ENCODE measurements around the gene UGT1A10. TPM values are rescaled to one million over a fixed set of nuclear protein-coding genes. Genes with fewer than 3 reads are reported as not detected.

The UGT1A10 gene
- total and polyA plus RNA-seq, 2 of the 13 experiments (the other 11 are each of a cell fraction or from before 2014, with no cell fraction given), result not detected

DNA sequence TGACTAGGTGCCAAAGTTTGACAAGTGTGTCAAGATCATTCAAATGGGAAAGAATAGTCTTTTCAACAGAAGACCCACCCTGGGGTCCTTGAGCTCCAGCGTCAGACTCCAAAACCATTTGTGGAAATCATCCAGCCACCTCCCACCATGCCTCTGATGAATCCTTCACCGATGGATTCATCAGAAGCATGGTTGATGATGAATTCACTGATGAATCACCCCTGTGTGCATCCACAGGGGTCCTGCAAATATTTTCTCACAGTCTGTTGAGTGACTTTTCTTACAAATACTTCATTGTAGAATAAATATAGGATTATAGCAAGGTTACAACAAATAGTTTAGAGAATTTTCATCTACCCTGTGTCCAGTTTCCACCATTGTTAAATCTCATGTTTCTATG lies 39.8 kb downstream of the UGT1A10 start:
- POLR2A ChIA-PET, result no interaction called here
- CTCF ChIA-PET (ENCODE audit: low intra/inter-chr PET ratio, low total read pairs), result no interaction called here
- H2AFZ ChIP-seq (ENCODE audit: low read length), result no peak overlapping the region
- H3K79me2 ChIP-seq (ENCODE audit: insufficient read depth, low read length), result no peaks in the 10 kb centered on the region
- H3K4me3 ChIP-seq (replicated peaks in 1 of 3; ENCODE audit: insufficient read depth in 1 of 3, low read depth in 2 of 3, low read length in 3 of 3), result no peak overlapping the region
- FAIRE-seq (no peak), ATAC-seq (no peak), DNase-seq (ENCODE audit: low spot score) (no peak)
- H3K36me3 ChIP-seq (replicated peaks in 1 of 2; ENCODE audit: control insufficient read depth in 1 of 2, insufficient read depth in 2 of 2, low read length in 2 of 2), result no peaks in the 10 kb centered on the region
- H3K4me2 ChIP-seq (ENCODE audit: low read depth, low read length), result no peak overlapping the region
- no peaks in the 10 kb centered on the region for H3K27me3 ChIP-seq (ENCODE audit: control insufficient read depth in 1 of 2, insufficient read depth in 2 of 2, low read length in 2 of 2)
- in situ Hi-C loops (cut with HindIII; ENCODE audit: extremely low pct_ligation_motif_present, low pct_unique_long_range_greater_than_20kb), result no loop called here
- no peaks in the 10 kb centered on the region for H3K9me3 ChIP-seq (ENCODE audit: low read length)
- BruUV-seq (replicated peaks), result no TSS peak
- no peak overlapping the region for H3K27ac ChIP-seq (ENCODE audit: extremely low read length, insufficient read depth, low read length)
- intact Hi-C loops (cut with micrococcal nuclease; ENCODE audit: unreplicated experiment), result no loop called here
- no peaks in the 10 kb centered on the region for H4K20me1 ChIP-seq (ENCODE audit: insufficient read depth, low read length)
- no peaks in the 10 kb centered on the region for H3K4me1 ChIP-seq (ENCODE audit: insufficient read depth, low read length)
- no peak overlapping the region for H3K9ac ChIP-seq (ENCODE audit: insufficient read depth, low read depth, low read length)
- 45% methylated on average over 2 of the region's 2 CpGs for WGBS (ENCODE audit: low lambda C conversion rate)
- TF ChIP-seq, protein P1, sequence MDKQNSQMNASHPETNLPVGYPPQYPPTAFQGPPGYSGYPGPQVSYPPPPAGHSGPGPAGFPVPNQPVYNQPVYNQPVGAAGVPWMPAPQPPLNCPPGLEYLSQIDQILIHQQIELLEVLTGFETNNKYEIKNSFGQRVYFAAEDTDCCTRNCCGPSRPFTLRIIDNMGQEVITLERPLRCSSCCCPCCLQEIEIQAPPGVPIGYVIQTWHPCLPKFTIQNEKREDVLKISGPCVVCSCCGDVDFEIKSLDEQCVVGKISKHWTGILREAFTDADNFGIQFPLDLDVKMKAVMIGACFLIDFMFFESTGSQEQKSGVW (CRISPR knock-in tag; IDR thresholded peaks at IDR 0.05; ENCODE audit: borderline replicate concordance), result no peak
- TF ChIP-seq PCBP2 (optimal IDR thresholded peaks at IDR 0.05; ENCODE audit: low read depth, low read length, poor library complexity, severe bottlenecking) (no peak), BHLHE40 (IDR thresholded peaks at IDR 0.05; ENCODE audit: low read length) (no peak)
- TF ChIP-seq, protein P2, sequence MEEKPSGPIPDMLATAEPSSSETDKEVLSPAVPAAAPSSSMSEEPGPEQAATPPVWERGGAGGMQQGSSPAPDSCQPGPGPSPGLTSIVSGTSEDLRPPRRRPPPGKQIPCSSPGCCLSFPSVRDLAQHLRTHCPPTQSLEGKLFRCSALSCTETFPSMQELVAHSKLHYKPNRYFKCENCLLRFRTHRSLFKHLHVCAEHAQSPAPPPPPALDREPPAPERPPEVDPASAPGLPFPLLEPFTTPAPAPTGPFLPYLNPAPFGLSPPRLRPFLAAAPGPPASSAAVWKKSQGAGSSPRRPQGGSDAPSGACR (CRISPR knock-in tag; IDR thresholded peaks at IDR 0.05), result no peak
- TF ChIP-seq, protein P3, sequence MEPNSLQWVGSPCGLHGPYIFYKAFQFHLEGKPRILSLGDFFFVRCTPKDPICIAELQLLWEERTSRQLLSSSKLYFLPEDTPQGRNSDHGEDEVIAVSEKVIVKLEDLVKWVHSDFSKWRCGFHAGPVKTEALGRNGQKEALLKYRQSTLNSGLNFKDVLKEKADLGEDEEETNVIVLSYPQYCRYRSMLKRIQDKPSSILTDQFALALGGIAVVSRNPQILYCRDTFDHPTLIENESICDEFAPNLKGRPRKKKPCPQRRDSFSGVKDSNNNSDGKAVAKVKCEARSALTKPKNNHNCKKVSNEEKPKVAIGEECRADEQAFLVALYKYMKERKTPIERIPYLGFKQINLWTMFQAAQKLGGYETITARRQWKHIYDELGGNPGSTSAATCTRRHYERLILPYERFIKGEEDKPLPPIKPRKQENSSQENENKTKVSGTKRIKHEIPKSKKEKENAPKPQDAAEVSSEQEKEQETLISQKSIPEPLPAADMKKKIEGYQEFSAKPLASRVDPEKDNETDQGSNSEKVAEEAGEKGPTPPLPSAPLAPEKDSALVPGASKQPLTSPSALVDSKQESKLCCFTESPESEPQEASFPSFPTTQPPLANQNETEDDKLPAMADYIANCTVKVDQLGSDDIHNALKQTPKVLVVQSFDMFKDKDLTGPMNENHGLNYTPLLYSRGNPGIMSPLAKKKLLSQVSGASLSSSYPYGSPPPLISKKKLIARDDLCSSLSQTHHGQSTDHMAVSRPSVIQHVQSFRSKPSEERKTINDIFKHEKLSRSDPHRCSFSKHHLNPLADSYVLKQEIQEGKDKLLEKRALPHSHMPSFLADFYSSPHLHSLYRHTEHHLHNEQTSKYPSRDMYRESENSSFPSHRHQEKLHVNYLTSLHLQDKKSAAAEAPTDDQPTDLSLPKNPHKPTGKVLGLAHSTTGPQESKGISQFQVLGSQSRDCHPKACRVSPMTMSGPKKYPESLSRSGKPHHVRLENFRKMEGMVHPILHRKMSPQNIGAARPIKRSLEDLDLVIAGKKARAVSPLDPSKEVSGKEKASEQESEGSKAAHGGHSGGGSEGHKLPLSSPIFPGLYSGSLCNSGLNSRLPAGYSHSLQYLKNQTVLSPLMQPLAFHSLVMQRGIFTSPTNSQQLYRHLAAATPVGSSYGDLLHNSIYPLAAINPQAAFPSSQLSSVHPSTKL (CRISPR knock-in tag; IDR thresholded peaks at IDR 0.05), result no peak
